ENCODE results near the gene HEXD.

DNA sequence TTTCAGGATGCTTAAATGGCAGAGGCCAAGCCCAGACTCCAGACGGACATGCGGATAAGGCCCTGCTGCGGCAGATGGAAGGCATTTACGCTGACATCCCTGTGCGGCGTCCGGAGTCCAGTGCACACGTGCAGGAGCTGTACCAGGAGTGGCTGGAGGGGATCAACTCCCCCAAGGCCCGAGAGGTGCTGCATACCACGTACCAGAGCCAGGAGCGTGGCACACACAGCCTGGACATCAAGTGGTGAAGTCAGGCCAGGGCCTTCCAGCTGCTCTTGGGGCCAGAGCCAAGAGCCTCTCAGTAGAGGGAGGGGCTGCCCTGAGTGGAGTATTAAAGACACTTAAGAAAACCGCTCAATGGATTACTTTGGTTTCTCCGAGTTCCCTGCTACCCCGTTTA lies 69.8 kb downstream of the HEXD start:
- TF ChIP-seq, protein P1, sequence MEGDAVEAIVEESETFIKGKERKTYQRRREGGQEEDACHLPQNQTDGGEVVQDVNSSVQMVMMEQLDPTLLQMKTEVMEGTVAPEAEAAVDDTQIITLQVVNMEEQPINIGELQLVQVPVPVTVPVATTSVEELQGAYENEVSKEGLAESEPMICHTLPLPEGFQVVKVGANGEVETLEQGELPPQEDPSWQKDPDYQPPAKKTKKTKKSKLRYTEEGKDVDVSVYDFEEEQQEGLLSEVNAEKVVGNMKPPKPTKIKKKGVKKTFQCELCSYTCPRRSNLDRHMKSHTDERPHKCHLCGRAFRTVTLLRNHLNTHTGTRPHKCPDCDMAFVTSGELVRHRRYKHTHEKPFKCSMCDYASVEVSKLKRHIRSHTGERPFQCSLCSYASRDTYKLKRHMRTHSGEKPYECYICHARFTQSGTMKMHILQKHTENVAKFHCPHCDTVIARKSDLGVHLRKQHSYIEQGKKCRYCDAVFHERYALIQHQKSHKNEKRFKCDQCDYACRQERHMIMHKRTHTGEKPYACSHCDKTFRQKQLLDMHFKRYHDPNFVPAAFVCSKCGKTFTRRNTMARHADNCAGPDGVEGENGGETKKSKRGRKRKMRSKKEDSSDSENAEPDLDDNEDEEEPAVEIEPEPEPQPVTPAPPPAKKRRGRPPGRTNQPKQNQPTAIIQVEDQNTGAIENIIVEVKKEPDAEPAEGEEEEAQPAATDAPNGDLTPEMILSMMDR (IDR thresholded peaks at IDR 0.05) = no peak
- no peak for TF ChIP-seq POLR2A (IDR thresholded peaks at IDR 0.05)

Measured in uterus (tissue), 2 donors.